ENCODE data around the gene BRINP1.

DNA sequence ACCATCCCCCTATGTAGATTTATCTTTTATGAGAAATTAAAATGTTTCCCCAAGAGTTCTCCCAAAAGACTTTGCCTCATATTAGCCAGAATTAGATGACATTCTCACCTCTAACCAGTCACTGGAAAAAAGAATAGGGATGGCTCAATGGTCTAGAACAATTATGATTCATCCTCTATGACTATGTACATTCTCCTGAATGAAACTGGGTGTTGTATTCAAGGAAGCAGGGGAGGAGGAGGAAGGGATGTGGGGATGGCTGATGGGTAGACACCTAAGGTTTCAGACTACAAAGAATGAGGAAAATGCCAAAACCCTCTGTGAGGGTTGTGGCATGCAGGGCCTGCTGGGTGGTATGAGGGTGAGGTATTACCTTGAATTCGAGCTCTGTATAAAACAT, 49.5 kb upstream of the BRINP1 start:
- TF ChIP-seq, protein P1, sequence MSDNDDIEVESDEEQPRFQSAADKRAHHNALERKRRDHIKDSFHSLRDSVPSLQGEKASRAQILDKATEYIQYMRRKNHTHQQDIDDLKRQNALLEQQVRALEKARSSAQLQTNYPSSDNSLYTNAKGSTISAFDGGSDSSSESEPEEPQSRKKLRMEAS (IDR thresholded peaks at IDR 0.05; ENCODE audit: insufficient read depth, insufficient read length): no peak
- TF ChIP-seq EZH2 (IDR thresholded peaks at IDR 0.05; ENCODE audit: borderline replicate concordance, low read depth, low read length, severe bottlenecking) (no peak), CTCF (IDR thresholded peaks at IDR 0.05; ENCODE audit: extremely low read depth in 1 of 2, insufficient read depth in 1 of 2, low read depth in 1 of 2, low read length in 2 of 2) (no peak), POLR2A (IDR thresholded peaks at IDR 0.05; ENCODE audit: low read depth, low read length) (no peak), POLR2AphosphoS5 (IDR thresholded peaks at IDR 0.05; ENCODE audit: insufficient read depth, low read depth, low read length) (no peak), GATA2 (IDR thresholded peaks at IDR 0.05; ENCODE audit: insufficient read depth, insufficient read length, low read depth, low read length) (no peak), MYC (IDR thresholded peaks at IDR 0.05; ENCODE audit: low read depth, low read length) (no peak)

All from endothelial cell of umbilical vein (primary cell).